HL-60 (cell line): ENCODE results near the gene NR2F1-AS1.

ENCODE experiments used
- DNase-seq, 2 experiments: peaks; one replicate each; pipeline ENCODE4 v3.0.0-alpha.2; 2010 to 2020; ENCODE audit warnings: low read depth in 1 of 2, low spot score in 1 of 2
- H3K27ac ChIP-seq: fragments of 250-450 bp; sonication (Bioruptor Pico); replicated peaks from 2 replicates; pipeline ENCODE4 v1.5.1; 2020; ENCODE audit warnings: mild to moderate bottlenecking, moderate library complexity
- H3K27me3 ChIP-seq: fragments of 250-450 bp; sonication (Bioruptor Pico); 2 replicates; pipeline ENCODE4 v1.5.1; 2021; ENCODE audit warnings: mild to moderate bottlenecking, moderate library complexity; ENCODE audit not compliant: insufficient read depth, poor library complexity, severe bottlenecking
- H3K4me3 ChIP-seq: replicated peaks from 2 replicates; pipeline ENCODE4 v1.5.1; 2011; ENCODE audit warnings: mild to moderate bottlenecking, control low read depth, low read length; ENCODE audit not compliant: insufficient read depth
- GABPA ChIP-seq: IDR thresholded peaks from 2 replicates; pipeline ENCODE4 v1.6.1; 2012; ENCODE audit warnings: low read depth
- POLR2AphosphoS5 ChIP-seq: IDR thresholded peaks from 2 replicates; pipeline ENCODE4 v1.6.1; 2012; ENCODE audit warnings: low read depth
- REST ChIP-seq: IDR thresholded peaks from 2 replicates; pipeline ENCODE4 v1.6.1; 2012; ENCODE audit warnings: low read depth; ENCODE audit not compliant: insufficient replicate concordance
- SPI1 ChIP-seq: IDR thresholded peaks from 2 replicates; pipeline ENCODE4 v1.6.1; 2012; ENCODE audit warnings: low read depth, mild to moderate bottlenecking, borderline replicate concordance
- TF ChIP-seq, protein P1 (sequence below): IDR thresholded peaks from one replicate; pipeline ENCODE4 v1.5.1; 2011; ENCODE audit warnings: low read length, control low read depth, inconsistent platforms; ENCODE audit not compliant: insufficient read depth

Gene NR2F1-AS1

GRCh38 chr5:93585767-93586385 lies 4.9 kb upstream of the NR2F1-AS1 start:
- Histone ChIP-seq H3K4me3 (no peak overlapping the region), H3K27me3 (peaks cover 9% of the 10 kb centered on the region), H3K27ac (no peak overlapping the region)
- TF ChIP-seq GABPA (no peak), REST (no peak)
- DNase-seq: no peak

DNA sequence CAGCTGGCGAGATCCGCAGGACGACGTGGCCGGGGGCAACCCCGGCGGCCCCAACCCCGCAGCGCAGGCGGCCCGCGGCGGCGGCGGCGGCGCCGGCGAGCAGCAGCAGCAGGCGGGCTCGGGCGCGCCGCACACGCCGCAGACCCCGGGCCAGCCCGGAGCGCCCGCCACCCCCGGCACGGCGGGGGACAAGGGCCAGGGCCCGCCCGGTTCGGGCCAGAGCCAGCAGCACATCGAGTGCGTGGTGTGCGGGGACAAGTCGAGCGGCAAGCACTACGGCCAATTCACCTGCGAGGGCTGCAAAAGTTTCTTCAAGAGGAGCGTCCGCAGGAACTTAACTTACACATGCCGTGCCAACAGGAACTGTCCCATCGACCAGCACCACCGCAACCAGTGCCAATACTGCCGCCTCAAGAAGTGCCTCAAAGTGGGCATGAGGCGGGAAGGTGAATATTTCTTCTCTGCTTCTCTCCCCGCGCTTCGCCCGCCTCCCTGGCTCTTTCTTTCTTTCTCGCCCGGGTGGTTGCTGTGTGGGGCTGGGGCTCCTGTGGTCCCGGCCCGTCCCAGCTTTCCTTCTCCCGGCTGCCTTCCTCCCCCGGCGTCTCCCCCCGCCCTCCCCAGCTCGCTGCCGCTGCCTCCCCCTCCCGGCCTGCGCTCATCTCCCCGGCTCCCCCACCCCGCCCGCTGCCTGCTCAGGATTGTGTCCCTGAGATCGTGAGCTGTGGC lies 4.2 kb upstream of the NR2F1-AS1 start:
- TF ChIP-seq POLR2AphosphoS5: no peak
- no peak for TF ChIP-seq REST
- no peak for TF ChIP-seq SPI1
- TF ChIP-seq GABPA: no peak
- TF ChIP-seq, protein P1, sequence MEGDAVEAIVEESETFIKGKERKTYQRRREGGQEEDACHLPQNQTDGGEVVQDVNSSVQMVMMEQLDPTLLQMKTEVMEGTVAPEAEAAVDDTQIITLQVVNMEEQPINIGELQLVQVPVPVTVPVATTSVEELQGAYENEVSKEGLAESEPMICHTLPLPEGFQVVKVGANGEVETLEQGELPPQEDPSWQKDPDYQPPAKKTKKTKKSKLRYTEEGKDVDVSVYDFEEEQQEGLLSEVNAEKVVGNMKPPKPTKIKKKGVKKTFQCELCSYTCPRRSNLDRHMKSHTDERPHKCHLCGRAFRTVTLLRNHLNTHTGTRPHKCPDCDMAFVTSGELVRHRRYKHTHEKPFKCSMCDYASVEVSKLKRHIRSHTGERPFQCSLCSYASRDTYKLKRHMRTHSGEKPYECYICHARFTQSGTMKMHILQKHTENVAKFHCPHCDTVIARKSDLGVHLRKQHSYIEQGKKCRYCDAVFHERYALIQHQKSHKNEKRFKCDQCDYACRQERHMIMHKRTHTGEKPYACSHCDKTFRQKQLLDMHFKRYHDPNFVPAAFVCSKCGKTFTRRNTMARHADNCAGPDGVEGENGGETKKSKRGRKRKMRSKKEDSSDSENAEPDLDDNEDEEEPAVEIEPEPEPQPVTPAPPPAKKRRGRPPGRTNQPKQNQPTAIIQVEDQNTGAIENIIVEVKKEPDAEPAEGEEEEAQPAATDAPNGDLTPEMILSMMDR: no peak
- Histone ChIP-seq H3K27ac (no peak overlapping the region), H3K27me3 (peaks cover 9% of the 10 kb centered on the region), H3K4me3 (peak overlapping the region; percentile 21)
- no peak for DNase-seq

GRCh38 chr5:93584596-93585040 lies 3.6 kb upstream of the NR2F1-AS1 start:
- no peak overlapping the region for H3K27ac ChIP-seq
- no peak for DNase-seq

More at GRCh38 chr5:93584596-93585040, 3.6 kb upstream of the NR2F1-AS1 start:
- TF ChIP-seq GABPA (no peak), SPI1 (no peak), POLR2AphosphoS5 (no peak), REST (no peak)
- TF ChIP-seq, protein P1: no peak
- Histone ChIP-seq H3K4me3 (peak overlapping the region; percentile 42), H3K27me3 (peaks cover 12% of the 10 kb centered on the region)
